HEK293 (cell line): ENCODE data around the gene ITPRID2.
"Not testable (repeated sequence)": the region's sequence is repeated elsewhere in the genome, so short reads cannot be mapped to it uniquely, and the experiment has no call there.

Source experiments
- CTCF ChIA-PET: fragments of 350-600 bp; formaldehyde crosslinking; extraction: SDS; loops from one replicate; lab custom pipeline; 2021; ENCODE audit warnings: antibody characterized with exemption; lab: Yijun Ruan, JAX
- POLR2A ChIA-PET: fragments of 300-600 bp; formaldehyde crosslinking; extraction: SDS; loops from one replicate; lab custom pipeline; 2020; ENCODE audit warnings: antibody characterized with exemption, inconsistent platforms; lab: Yijun Ruan, JAX
- H3K27ac ChIP-seq: fragments of 200-500 bp; sonication (Bioruptor generic); 2 replicates; pipeline ENCODE4 v1.5.1; 2014; ENCODE audit warnings: low read depth, low read length, control low read depth, inconsistent platforms; ENCODE audit errors: extremely low read depth
- H3K36me3 ChIP-seq, 2 experiments: fragments of 200-500 bp in 1 of 2; sonication (Bioruptor generic) in 1 of 2; 1 replicate in 1 of 2; 2 replicates in 1 of 2; pipeline ENCODE4 v1.5.1; 2014 to 2017; ENCODE audit warnings: inconsistent platforms in 2 of 2, low read length in 2 of 2; ENCODE audit not compliant: control insufficient read depth in 2 of 2, insufficient read depth in 1 of 2
- H3K4me1 ChIP-seq: fragments of 200-500 bp; sonication (Bioruptor generic); 2 replicates; pipeline ENCODE4 v1.5.1; 2014; ENCODE audit warnings: mild to moderate bottlenecking, low read length, inconsistent platforms; ENCODE audit not compliant: control insufficient read depth, insufficient read depth
- H3K4me3 ChIP-seq: 2 replicates; pipeline ENCODE4 v1.5.1; 2011; ENCODE audit warnings: low read depth, mild to moderate bottlenecking, control low read depth, low read length, moderate library complexity
- H3K9me3 ChIP-seq: fragments of 200-500 bp; sonication (Bioruptor generic); 2 replicates; pipeline ENCODE4 v1.5.1; 2014; ENCODE audit warnings: low read depth, low read length, inconsistent platforms; ENCODE audit not compliant: control insufficient read depth, insufficient read depth
- KLF8 ChIP-seq: fragments of 450-650 bp; formaldehyde crosslinking; IDR thresholded peaks from 2 replicates; pipeline ENCODE4 v1.5.1; 2016; ENCODE audit warnings: missing biosample characterization, missing genetic modification characterization
- SP2 ChIP-seq: fragments of 450-650 bp; formaldehyde crosslinking; IDR thresholded peaks from 2 replicates; pipeline ENCODE4 v1.5.1; 2016; ENCODE audit warnings: missing biosample characterization, missing genetic modification characterization
- YY1 ChIP-seq: fragments of 450-650 bp; formaldehyde crosslinking; IDR thresholded peaks from 2 replicates; pipeline ENCODE4 v1.5.1; 2018; ENCODE audit warnings: missing biosample characterization, missing genetic modification characterization
- ZBTB21 ChIP-seq: fragments of 450-650 bp; formaldehyde crosslinking; IDR thresholded peaks from 2 replicates; pipeline ENCODE4 v1.5.1; 2017; ENCODE audit warnings: missing biosample characterization, missing genetic modification characterization
- ZFHX2 ChIP-seq: fragments of 450-650 bp; formaldehyde crosslinking; conservative IDR thresholded peaks from 2 replicates; pipeline ENCODE4 v1.5.1; 2016; ENCODE audit warnings: missing biosample characterization, missing genetic modification characterization
- ZIC2 ChIP-seq: fragments of 450-650 bp; formaldehyde crosslinking; IDR thresholded peaks from 2 replicates; pipeline ENCODE4 v1.5.1; 2016; ENCODE audit warnings: missing biosample characterization, missing genetic modification characterization
- ZNF211 ChIP-seq: fragments of 450-650 bp; formaldehyde crosslinking; IDR thresholded peaks from 2 replicates; pipeline ENCODE4 v1.5.1; 2016; ENCODE audit warnings: low read depth, missing biosample characterization, missing genetic modification characterization
- ZNF354C ChIP-seq: fragments of 450-650 bp; formaldehyde crosslinking; IDR thresholded peaks from 2 replicates; pipeline ENCODE4 v1.5.1; 2016; ENCODE audit warnings: missing biosample characterization, missing genetic modification characterization, low read depth, borderline replicate concordance
- ZNF391 ChIP-seq: fragments of 450-650 bp; formaldehyde crosslinking; IDR thresholded peaks from 2 replicates; pipeline ENCODE4 v1.5.1; 2016; ENCODE audit warnings: low read depth, missing biosample characterization, missing genetic modification characterization, borderline replicate concordance
- ZNF48 ChIP-seq: fragments of 450-650 bp; formaldehyde crosslinking; IDR thresholded peaks from 2 replicates; pipeline ENCODE4 v1.5.1; 2016; ENCODE audit warnings: missing biosample characterization, missing genetic modification characterization
- ZNF548 ChIP-seq: fragments of 450-650 bp; formaldehyde crosslinking; IDR thresholded peaks from 2 replicates; pipeline ENCODE4 v1.5.1; 2016; ENCODE audit warnings: missing biosample characterization, missing genetic modification characterization
- ZNF624 ChIP-seq: fragments of 450-650 bp; formaldehyde crosslinking; IDR thresholded peaks from 2 replicates; pipeline ENCODE4 v1.5.1; 2017; ENCODE audit warnings: missing biosample characterization, missing genetic modification characterization
- ZNF626 ChIP-seq: fragments of 450-650 bp; sonication (Bioruptor Pico); formaldehyde crosslinking; IDR thresholded peaks from 2 replicates; pipeline ENCODE4 v1.5.1; 2018; ENCODE audit warnings: missing biosample characterization, missing genetic modification characterization, inconsistent platforms
- ZNF670 ChIP-seq: fragments of 450-650 bp; formaldehyde crosslinking; IDR thresholded peaks from 2 replicates; pipeline ENCODE4 v1.5.1; 2016; ENCODE audit warnings: missing biosample characterization, missing genetic modification characterization, low read depth
- ZNF692 ChIP-seq: fragments of 450-650 bp; formaldehyde crosslinking; IDR thresholded peaks from 2 replicates; pipeline ENCODE4 v1.5.1; 2016; ENCODE audit warnings: missing biosample characterization, missing genetic modification characterization
- ZNF830 ChIP-seq: fragments of 450-650 bp; IDR thresholded peaks from 2 replicates; pipeline ENCODE4 v1.5.0; 2018; ENCODE audit warnings: missing biosample characterization, missing genetic modification characterization, low read depth, mild to moderate bottlenecking, moderate library complexity
- ZSCAN30 ChIP-seq: fragments of 450-650 bp; IDR thresholded peaks from 2 replicates; pipeline ENCODE4 v1.5.1; 2018; ENCODE audit warnings: missing biosample characterization, mild to moderate bottlenecking, missing genetic modification characterization, moderate library complexity
- ZSCAN4 ChIP-seq: fragments of 450-650 bp; formaldehyde crosslinking; IDR thresholded peaks from 2 replicates; pipeline ENCODE4 v1.5.1; 2017; ENCODE audit warnings: missing biosample characterization, missing genetic modification characterization
- TF ChIP-seq, protein P1 (sequence below): fragments of 450-650 bp; formaldehyde crosslinking; IDR thresholded peaks from 2 replicates; pipeline ENCODE4 v1.5.1; 2017; ENCODE audit warnings: missing biosample characterization, missing genetic modification characterization
- TF ChIP-seq, protein P2 (sequence below): fragments of 450-650 bp; formaldehyde crosslinking; IDR thresholded peaks from 2 replicates; pipeline ENCODE4 v1.5.1; 2016; ENCODE audit warnings: missing biosample characterization, missing genetic modification characterization

Gene ITPRID2

DNA sequence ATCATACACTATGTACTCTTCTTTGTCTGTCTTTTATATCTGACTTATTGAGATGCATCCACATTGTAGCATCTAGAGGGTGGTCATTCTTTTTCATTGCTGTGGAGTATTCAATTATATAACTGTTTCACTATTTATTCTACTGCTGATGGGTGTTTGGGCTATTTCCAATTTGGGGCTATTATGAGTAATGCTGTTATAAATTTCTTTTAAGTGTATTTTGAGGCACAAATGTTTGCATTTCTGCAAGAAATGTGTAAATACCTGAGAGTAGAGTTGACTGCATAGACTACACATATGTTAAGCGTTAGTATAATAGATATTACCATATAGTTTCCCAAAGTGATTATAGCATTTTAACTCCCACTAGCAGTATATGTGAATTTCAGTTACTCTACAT lies 67.2 kb downstream of the ITPRID2 start (continued):
- TF ChIP-seq ZNF211 (tag by site-specific recombination), result no peak
- no peak for TF ChIP-seq ZIC2 (tag by site-specific recombination)
- no peak for TF ChIP-seq ZSCAN4
- TF ChIP-seq SP2, result no peak
- no peak for TF ChIP-seq ZNF670
- TF ChIP-seq ZNF624 (tag by site-specific recombination), result no peak

- no peaks in the 10 kb centered on the region for H3K4me1 ChIP-seq
- POLR2A ChIA-PET, result no interaction called here
- H3K4me3 ChIP-seq, result no peak overlapping the region
- H3K9me3 ChIP-seq, result no peaks in the 10 kb centered on the region
- no peaks in the 10 kb centered on the region for H3K36me3 ChIP-seq
- no peak overlapping the region for H3K27ac ChIP-seq
- TF ChIP-seq ZFHX2 (tag by site-specific recombination), result no peak
- TF ChIP-seq ZNF391 (tag by site-specific recombination), result no peak
- TF ChIP-seq, protein P1, sequence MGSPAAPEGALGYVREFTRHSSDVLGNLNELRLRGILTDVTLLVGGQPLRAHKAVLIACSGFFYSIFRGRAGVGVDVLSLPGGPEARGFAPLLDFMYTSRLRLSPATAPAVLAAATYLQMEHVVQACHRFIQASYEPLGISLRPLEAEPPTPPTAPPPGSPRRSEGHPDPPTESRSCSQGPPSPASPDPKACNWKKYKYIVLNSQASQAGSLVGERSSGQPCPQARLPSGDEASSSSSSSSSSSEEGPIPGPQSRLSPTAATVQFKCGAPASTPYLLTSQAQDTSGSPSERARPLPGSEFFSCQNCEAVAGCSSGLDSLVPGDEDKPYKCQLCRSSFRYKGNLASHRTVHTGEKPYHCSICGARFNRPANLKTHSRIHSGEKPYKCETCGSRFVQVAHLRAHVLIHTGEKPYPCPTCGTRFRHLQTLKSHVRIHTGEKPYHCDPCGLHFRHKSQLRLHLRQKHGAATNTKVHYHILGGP, result no peak
- TF ChIP-seq ZNF830 (tag by site-specific recombination), result no peak
- TF ChIP-seq ZNF626 (tag by site-specific recombination), result no peak
- TF ChIP-seq YY1 (tag by site-specific recombination), result no peak
- TF ChIP-seq ZNF211 (tag by site-specific recombination), result no peak
- TF ChIP-seq, protein P2, sequence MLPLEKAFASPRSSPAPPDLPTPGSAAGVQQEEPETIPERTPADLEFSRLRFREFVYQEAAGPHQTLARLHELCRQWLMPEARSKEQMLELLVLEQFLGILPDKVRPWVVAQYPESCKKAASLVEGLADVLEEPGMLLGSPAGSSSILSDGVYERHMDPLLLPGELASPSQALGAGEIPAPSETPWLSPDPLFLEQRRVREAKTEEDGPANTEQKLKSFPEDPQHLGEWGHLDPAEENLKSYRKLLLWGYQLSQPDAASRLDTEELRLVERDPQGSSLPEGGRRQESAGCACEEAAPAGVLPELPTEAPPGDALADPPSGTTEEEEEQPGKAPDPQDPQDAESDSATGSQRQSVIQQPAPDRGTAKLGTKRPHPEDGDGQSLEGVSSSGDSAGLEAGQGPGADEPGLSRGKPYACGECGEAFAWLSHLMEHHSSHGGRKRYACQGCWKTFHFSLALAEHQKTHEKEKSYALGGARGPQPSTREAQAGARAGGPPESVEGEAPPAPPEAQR (tag by site-specific recombination), result no peak
- TF ChIP-seq, all 188 proteins: peak for 0
- CTCF ChIA-PET, result interaction anchor here (0.7 to 1.6 kb wide), 3 partner anchors 8 to 118 kb away, joined by 4 read pairs; no protein-coding TSS in a partner anchor
Measured at GRCh38 chr2:181959508-181959907, 68.0 kb downstream of the ITPRID2 start.

- H3K4me1 ChIP-seq, H3K36me3 ChIP-seq, H3K4me3 ChIP-seq, POLR2A ChIA-PET, H3K27ac ChIP-seq, H3K9me3 ChIP-seq: not testable (repeated sequence)
- CTCF ChIA-PET, result interaction anchor here (1.2 kb wide), 1 partner anchor 51 kb away, joined by 5 read pairs; no protein-coding TSS in a partner anchor
Measured at GRCh38 chr2:181961167-181961566, 69.6 kb downstream of the ITPRID2 start.

DNA sequence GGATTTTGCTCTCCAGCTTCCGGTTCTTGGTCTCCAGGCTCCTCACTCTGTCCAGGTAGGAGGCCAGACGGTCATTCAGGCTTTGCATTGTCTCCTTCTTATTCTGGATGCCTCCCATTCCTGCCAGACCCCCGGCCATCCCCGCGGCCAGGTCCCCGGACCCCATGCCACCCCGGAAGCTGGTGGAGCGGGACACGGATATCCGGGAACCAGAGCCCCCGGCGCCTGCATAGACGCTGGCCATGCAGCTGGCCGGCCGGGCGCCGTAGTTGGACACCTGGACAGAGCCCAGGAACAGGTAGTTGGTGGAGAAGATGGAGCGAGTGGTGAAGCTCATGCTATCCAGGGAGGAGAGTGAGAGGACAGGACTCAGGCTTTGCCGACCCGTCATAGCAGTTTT lies 70.6 kb downstream of the ITPRID2 start:
- ChIA-PET CTCF (interaction anchor here (1.1 to 1.2 kb wide), 2 partner anchors 8 to 52 kb away, joined by 3 to 5 read pairs; no protein-coding TSS in a partner anchor), POLR2A (no interaction called here)
- TF ChIP-seq ZNF692 (tag by site-specific recombination), result no peak
- no peak for TF ChIP-seq ZNF548 (tag by site-specific recombination)
- no peak for TF ChIP-seq ZNF48
- TF ChIP-seq ZNF354C (tag by site-specific recombination), result no peak
- TF ChIP-seq ZSCAN30 (tag by site-specific recombination), result no peak
- TF ChIP-seq KLF8, result no peak
- no peak for TF ChIP-seq ZBTB21 (tag by site-specific recombination)
- Histone ChIP-seq H3K27ac (no peak overlapping the region), H3K36me3 (no peaks in the 10 kb centered on the region), H3K4me3 (no peak overlapping the region), H3K4me1 (no peaks in the 10 kb centered on the region), H3K9me3 (no peaks in the 10 kb centered on the region)
